H9 (cell line): ENCODE measurements around the gene ZFP64. TPM values are rescaled to one million over a fixed set of nuclear protein-coding genes. Genes with fewer than 3 reads are reported as not detected.

Source experiments
- DNase-seq: peaks from one replicate; pipeline ENCODE4 v3.0.0-alpha.2; 2017
- H2AFZ ChIP-seq: one replicate; pipeline ENCODE4 v1.6.1; 2013; ENCODE audit warnings: mild to moderate bottlenecking, low read length, control low read depth, moderate library complexity
- H2AK5ac ChIP-seq: 2 replicates; pipeline ENCODE4 v1.6.1; 2013; ENCODE audit warnings: low read length, control low read depth, mixed read lengths; ENCODE audit not compliant: insufficient read length
- H2BK120ac ChIP-seq: one replicate; pipeline ENCODE4 v1.6.1; 2013; ENCODE audit warnings: low read depth, mild to moderate bottlenecking, low read length, control low read depth, inconsistent platforms; ENCODE audit not compliant: poor library complexity, severe bottlenecking
- H2BK12ac ChIP-seq: 2 replicates; pipeline ENCODE4 v1.6.1; 2013; ENCODE audit warnings: low read length, control low read depth, mixed read lengths, low read depth; ENCODE audit not compliant: insufficient read length
- H2BK15ac ChIP-seq: 2 replicates; pipeline ENCODE4 v1.6.1; 2013; ENCODE audit warnings: low read depth, low read length, control low read depth
- H2BK20ac ChIP-seq: one replicate; pipeline ENCODE4 v1.6.1; 2013; ENCODE audit warnings: low read depth, mild to moderate bottlenecking, low read length, control low read depth, inconsistent platforms; ENCODE audit not compliant: poor library complexity, severe bottlenecking
- H2BK5ac ChIP-seq: 2 replicates; pipeline ENCODE4 v1.6.1; 2013; ENCODE audit warnings: low read length, control low read depth, mixed read lengths; ENCODE audit not compliant: insufficient read length
- H3K14ac ChIP-seq: 2 replicates; pipeline ENCODE4 v1.6.1; 2013; ENCODE audit warnings: low read length, control low read depth; ENCODE audit not compliant: insufficient read depth
- H3K18ac ChIP-seq: 2 replicates; pipeline ENCODE4 v1.6.1; 2013; ENCODE audit warnings: low read depth, mild to moderate bottlenecking, mixed read lengths, low read length, control low read depth; ENCODE audit not compliant: insufficient read length
- H3K23ac ChIP-seq: 2 replicates; pipeline ENCODE4 v1.6.1; 2013; ENCODE audit warnings: low read length, control low read depth, mixed read lengths, low read depth; ENCODE audit not compliant: insufficient read length
- H3K23me2 ChIP-seq: 2 replicates; pipeline ENCODE4 v1.6.1; 2013; ENCODE audit warnings: low read depth, mild to moderate bottlenecking, mixed read lengths, low read length, control low read depth; ENCODE audit not compliant: insufficient read length, poor library complexity, severe bottlenecking
- H3K27ac ChIP-seq: 2 replicates; pipeline ENCODE4 v1.5.1; 2013; ENCODE audit warnings: low read length, control low read depth, mixed read lengths, low read depth; ENCODE audit not compliant: insufficient read length
- H3K27me3 ChIP-seq: 2 replicates; pipeline ENCODE4 v1.6.1; 2013; ENCODE audit warnings: low read length, control low read depth, inconsistent platforms; ENCODE audit not compliant: insufficient read depth
- H3K4ac ChIP-seq: 2 replicates; pipeline ENCODE4 v1.6.1; 2013; ENCODE audit warnings: low read depth, mild to moderate bottlenecking, control low read depth, inconsistent platforms, low read length, moderate library complexity
- H3K4me1 ChIP-seq: 2 replicates; pipeline ENCODE4 v1.6.1; 2013; ENCODE audit warnings: low read length, control low read depth, inconsistent platforms; ENCODE audit not compliant: insufficient read depth
- H3K4me2 ChIP-seq: 2 replicates; pipeline ENCODE4 v1.6.1; 2013; ENCODE audit warnings: low read length, control low read depth, mixed read lengths; ENCODE audit not compliant: insufficient read length, insufficient read depth
- H3K56ac ChIP-seq: 2 replicates; pipeline ENCODE4 v1.6.1; 2013; ENCODE audit warnings: low read depth, mild to moderate bottlenecking, mixed read lengths, low read length, control low read depth; ENCODE audit not compliant: insufficient read length
- H3K79me1 ChIP-seq: 2 replicates; pipeline ENCODE4 v1.6.1; 2013; ENCODE audit warnings: low read depth, mild to moderate bottlenecking, moderate library complexity, low read length, control low read depth, inconsistent platforms; ENCODE audit not compliant: insufficient read depth, poor library complexity, severe bottlenecking
- H3K79me2 ChIP-seq: 2 replicates; pipeline ENCODE4 v1.6.1; 2013; ENCODE audit warnings: low read length, control low read depth, inconsistent platforms; ENCODE audit not compliant: insufficient read depth
- H3K9ac ChIP-seq: 2 replicates; pipeline ENCODE4 v1.6.1; 2013; ENCODE audit warnings: low read length, control low read depth, mixed read lengths; ENCODE audit not compliant: insufficient read length; ENCODE audit errors: extremely low read depth
- H3K9me3 ChIP-seq: one replicate; pipeline ENCODE4 v1.6.1; 2013; ENCODE audit warnings: low read depth, low read length, inconsistent platforms; ENCODE audit not compliant: control insufficient read depth
- H3T11ph ChIP-seq: one replicate; pipeline ENCODE4 v1.6.1; 2013; ENCODE audit warnings: mild to moderate bottlenecking, low read length, control low read depth, inconsistent platforms
- H4K20me1 ChIP-seq: one replicate; pipeline ENCODE4 v1.6.1; 2013; ENCODE audit not compliant: control insufficient read depth, insufficient read length, insufficient read depth
- H4K5ac ChIP-seq: 2 replicates; pipeline ENCODE4 v1.6.1; 2013; ENCODE audit warnings: low read depth, mild to moderate bottlenecking, mixed read lengths, low read length, control low read depth; ENCODE audit not compliant: insufficient read length
- H4K8ac ChIP-seq: replicated peaks from 2 replicates; pipeline ENCODE4 v1.6.1; 2013; ENCODE audit warnings: low read length, control low read depth, mixed read lengths, low read depth; ENCODE audit not compliant: insufficient read length
- H4K91ac ChIP-seq: 2 replicates; pipeline ENCODE4 v1.6.1; 2013; ENCODE audit warnings: low read depth, mild to moderate bottlenecking, moderate library complexity, mixed read lengths, low read length, control low read depth; ENCODE audit not compliant: insufficient read length
- H3K27ac Mint-ChIP-seq, 3 experiments: 2 replicates in 2 of 3; 3 replicates in 1 of 3; pipeline ENCODE4 v1.8.0; 2020 to 2021; ENCODE audit warnings: mixed read lengths in 3 of 3, mild to moderate bottlenecking in 1 of 3, moderate library complexity in 1 of 3
- H3K27me3 Mint-ChIP-seq: 2 replicates; pipeline ENCODE4 v1.8.0; 2021; ENCODE audit warnings: low read depth, mild to moderate bottlenecking, moderate library complexity, mixed read lengths
- H3K36me3 Mint-ChIP-seq, 3 experiments: 2 replicates in 2 of 3; 3 replicates in 1 of 3; pipeline ENCODE4 v1.8.0; 2020 to 2021; ENCODE audit warnings: low read depth in 3 of 3, mixed read lengths in 3 of 3; ENCODE audit not compliant: insufficient read depth in 1 of 3
- H3K4me1 Mint-ChIP-seq, 2 experiments: 2 replicates each; pipeline ENCODE4 v1.8.0; 2020; ENCODE audit warnings: mixed read lengths in 2 of 2
- H3K4me3 Mint-ChIP-seq, 2 experiments: 2 replicates in 1 of 2; 3 replicates in 1 of 2; pipeline ENCODE4 v1.8.0; 2020 to 2021; ENCODE audit warnings: mild to moderate bottlenecking in 2 of 2, mixed read lengths in 2 of 2, moderate library complexity in 1 of 2
- H3K9me3 Mint-ChIP-seq, 2 experiments: 2 replicates in 1 of 2; 3 replicates in 1 of 2; pipeline ENCODE4 v1.8.0; 2020; ENCODE audit warnings: mild to moderate bottlenecking in 2 of 2, mixed read lengths in 2 of 2, moderate library complexity in 1 of 2
- WGBS: extraction: QIAGEN DNeasy Blood & Tissue Kit; methylation state at CpG from one replicate; pipeline ENCODE4 v1.1.7; 2013; ENCODE audit warnings: missing lambda C conversion rate, low lambda C conversion rate, mixed read lengths; ENCODE audit not compliant: insufficient read length; ENCODE audit errors: extremely low coverage; 5-methylcytosine and 5-hydroxymethylcytosine counted together
- total RNA-seq: library from RNA; stranded (reverse); gene quantifications from 2 replicates; pipeline ENCODE4 v1.2.1, GENCODE V29; 2021
- TF ChIP-seq, protein P1 (sequence below): fragments of 200-600 bp; sonication (generic); conservative IDR thresholded peaks from 3 replicates; pipeline ENCODE4 v1.8.0; 2021; ENCODE audit warnings: antibody characterized with exemption, mild to moderate bottlenecking

ZFP64 gene
- total RNA-seq, 1 experiment from 2014 or later = 29.2 TPM

DNA sequence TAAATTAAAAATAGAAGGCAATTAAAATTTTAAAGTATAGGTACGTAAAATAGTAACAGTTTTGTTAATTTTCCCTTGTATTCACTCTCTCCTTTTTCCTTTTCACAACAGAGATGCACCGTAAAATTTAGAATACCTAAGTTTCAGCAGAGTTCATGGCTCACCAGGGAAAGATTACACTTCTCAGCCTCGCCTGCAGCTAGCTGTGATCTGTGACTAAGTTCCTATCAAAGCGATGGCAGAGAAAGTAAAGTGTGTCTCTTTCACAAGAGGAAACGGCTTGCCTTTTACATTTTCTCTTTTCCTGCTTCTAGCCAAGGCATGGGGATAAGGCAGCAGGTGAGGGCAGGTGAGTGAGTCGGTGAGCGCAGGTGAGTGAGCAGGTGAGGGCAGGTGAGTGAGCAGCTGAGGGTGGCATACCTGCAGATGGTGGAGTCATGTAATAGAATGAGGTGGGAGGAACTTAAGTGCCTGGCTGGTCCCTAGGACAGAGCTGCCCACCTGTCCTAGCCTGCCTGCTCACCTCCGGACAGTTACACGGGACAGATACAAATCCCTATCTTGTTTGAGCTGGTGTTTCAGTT, 30.9 kb downstream of the ZFP64 start:
- Histone ChIP-seq H4K20me1 (no peaks in the 10 kb centered on the region), H3T11ph (no peak overlapping the region), H3K23me2 (no peaks in the 10 kb centered on the region), H3K56ac (no peak overlapping the region), H3K79me2 (no peaks in the 10 kb centered on the region), H3K18ac (no peak overlapping the region), H2AFZ (no peak overlapping the region), H2AK5ac (no peak overlapping the region), H2BK5ac (no peak overlapping the region), H3K9ac (no peak overlapping the region), H3K4me1 (no peaks in the 10 kb centered on the region), H4K91ac (no peak overlapping the region), H3K4ac (no peak overlapping the region), H2BK12ac (no peak overlapping the region), H2BK20ac (no peak overlapping the region), H4K8ac (no peak overlapping the region), H3K27ac (no peak overlapping the region), H3K9me3 (no peaks in the 10 kb centered on the region), H2BK15ac (no peak overlapping the region), H3K14ac (no peak overlapping the region), H3K27me3 (no peaks in the 10 kb centered on the region), H3K23ac (no peak overlapping the region), H3K79me1 (no peaks in the 10 kb centered on the region), H4K5ac (no peak overlapping the region), H2BK120ac (no peak overlapping the region), H3K4me2 (no peak overlapping the region)
- Mint-ChIP-seq H3K36me3 (peaks cover 49 to 79% (median 72%) of the 10 kb centered on the region in 3 experiments), H3K27me3 (no peaks in the 10 kb centered on the region), H3K4me3 (no peak overlapping the region), H3K9me3 (peaks cover 10 to 19% of the 10 kb centered on the region in 2 experiments; a peak in 3 of 5 replicates), H3K27ac (no peak overlapping the region), H3K4me1 (no peaks in the 10 kb centered on the region)
- TF ChIP-seq, protein P1, sequence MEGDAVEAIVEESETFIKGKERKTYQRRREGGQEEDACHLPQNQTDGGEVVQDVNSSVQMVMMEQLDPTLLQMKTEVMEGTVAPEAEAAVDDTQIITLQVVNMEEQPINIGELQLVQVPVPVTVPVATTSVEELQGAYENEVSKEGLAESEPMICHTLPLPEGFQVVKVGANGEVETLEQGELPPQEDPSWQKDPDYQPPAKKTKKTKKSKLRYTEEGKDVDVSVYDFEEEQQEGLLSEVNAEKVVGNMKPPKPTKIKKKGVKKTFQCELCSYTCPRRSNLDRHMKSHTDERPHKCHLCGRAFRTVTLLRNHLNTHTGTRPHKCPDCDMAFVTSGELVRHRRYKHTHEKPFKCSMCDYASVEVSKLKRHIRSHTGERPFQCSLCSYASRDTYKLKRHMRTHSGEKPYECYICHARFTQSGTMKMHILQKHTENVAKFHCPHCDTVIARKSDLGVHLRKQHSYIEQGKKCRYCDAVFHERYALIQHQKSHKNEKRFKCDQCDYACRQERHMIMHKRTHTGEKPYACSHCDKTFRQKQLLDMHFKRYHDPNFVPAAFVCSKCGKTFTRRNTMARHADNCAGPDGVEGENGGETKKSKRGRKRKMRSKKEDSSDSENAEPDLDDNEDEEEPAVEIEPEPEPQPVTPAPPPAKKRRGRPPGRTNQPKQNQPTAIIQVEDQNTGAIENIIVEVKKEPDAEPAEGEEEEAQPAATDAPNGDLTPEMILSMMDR = no peak
- no peak for DNase-seq
- no CpG with 5 or more reads among the region's 9 CpGs for WGBS
